MCF 10A (cell line): ENCODE measurements around the gene MAP6. TPM values are rescaled to one million over a fixed set of nuclear protein-coding genes. Genes with fewer than 3 reads are reported as not detected.

Experiments used
- BruUV-seq: library from RNA; stranded (reverse); fragments of 400-500 nt; replicated peaks from 2 replicates; lab custom pipeline; 2021; lab: Mats Ljungman, UMichigan
- CTCF ChIA-PET: fragments of 300-600 bp; sonication (Branson Sonifier 250); formaldehyde crosslinking; extraction: SDS; loops from one replicate; lab custom pipeline; 2021; ENCODE audit warnings: antibody characterized with exemption, inconsistent platforms; lab: Yijun Ruan, JAX
- POLR2A ChIA-PET: fragments of 300-600, 350-650 bp; sonication (Branson Sonifier 250); formaldehyde crosslinking; extraction: SDS; loops from one replicate; lab custom pipeline; 2020; ENCODE audit warnings: antibody characterized with exemption, inconsistent platforms; lab: Yijun Ruan, JAX
- DNase-seq: peaks from one replicate; pipeline ENCODE4 v3.0.0-alpha.2; 2018; ENCODE audit not compliant: unreplicated experiment
- H3K27ac Mint-ChIP-seq: one replicate; pipeline ENCODE4 v1.8.0; 2022; ENCODE audit warnings: mild to moderate bottlenecking, low read depth, mixed read lengths; ENCODE audit not compliant: unreplicated experiment
- H3K27me3 Mint-ChIP-seq: one replicate; pipeline ENCODE4 v1.8.0; 2022; ENCODE audit warnings: mixed read lengths; ENCODE audit not compliant: insufficient read depth, unreplicated experiment
- H3K36me3 Mint-ChIP-seq: one replicate; pipeline ENCODE4 v1.8.0; 2022; ENCODE audit warnings: mild to moderate bottlenecking, moderate library complexity, mixed read lengths; ENCODE audit not compliant: insufficient read depth, unreplicated experiment
- H3K4me1 Mint-ChIP-seq: one replicate; pipeline ENCODE4 v1.8.0; 2022; ENCODE audit warnings: mixed read lengths; ENCODE audit not compliant: insufficient read depth, unreplicated experiment
- H3K4me3 Mint-ChIP-seq: one replicate; pipeline ENCODE4 v1.8.0; 2022; ENCODE audit warnings: mild to moderate bottlenecking, moderate library complexity, mixed read lengths; ENCODE audit not compliant: unreplicated experiment
- H3K9me3 Mint-ChIP-seq: one replicate; pipeline ENCODE4 v1.8.0; 2022; ENCODE audit warnings: mixed read lengths; ENCODE audit not compliant: unreplicated experiment
- CTCF ChIP-seq: fragments of 200-600 bp; IDR thresholded peaks from one replicate; pipeline ENCODE4 v1.8.0; 2022; ENCODE audit warnings: antibody characterized with exemption, mild to moderate bottlenecking; ENCODE audit not compliant: unreplicated experiment
- intact Hi-C: fragments of 100-400 bp; cut with micrococcal nuclease; formaldehyde crosslinking; loops from 2 replicates; pipeline ENCODE4 v1.14.1; 2022
- total RNA-seq: library from RNA; stranded (reverse); gene quantifications from 2 replicates; pipeline ENCODE4 v1.2.3, GENCODE V29; 2022

MAP6 gene
- total RNA-seq, 1 experiment from 2014 or later, result not detected

GRCh38 chr11:75571625-75572024 is 97.2 kb downstream of the MAP6 start:
- peaks cover 5% of the 10 kb centered on the region for H3K4me1 Mint-ChIP-seq
- H3K27me3 Mint-ChIP-seq, result no peaks in the 10 kb centered on the region
- peaks cover 46% of the 10 kb centered on the region for H3K36me3 Mint-ChIP-seq
- H3K4me3 Mint-ChIP-seq, result no peak overlapping the region
- H3K9me3 Mint-ChIP-seq, result no peaks in the 10 kb centered on the region
- H3K27ac Mint-ChIP-seq, result no peak overlapping the region
- no peak for DNase-seq
- intact Hi-C loops, result no loop called here
- TF ChIP-seq CTCF, result no peak
- CTCF ChIA-PET, result no interaction called here
- POLR2A ChIA-PET, result interaction anchor here (1.2 kb wide), 1 partner anchor 9 kb away, joined by 5 read pairs; no protein-coding TSS in a partner anchor
- BruUV-seq, result no TSS peak

- CTCF ChIA-PET, result interaction anchor here (0.5 to 0.7 kb wide), 3 partner anchors 22 to 126 kb away, joined by 3 to 4 read pairs (median 3); no protein-coding TSS in a partner anchor
- no peak for TF ChIP-seq CTCF
- intact Hi-C loops, result no loop called here
- H3K9me3 Mint-ChIP-seq, result no peaks in the 10 kb centered on the region
- no peaks in the 10 kb centered on the region for H3K27me3 Mint-ChIP-seq
- H3K27ac Mint-ChIP-seq, result no peak overlapping the region
- no peak for DNase-seq
- H3K4me3 Mint-ChIP-seq, result no peak overlapping the region
- H3K4me1 Mint-ChIP-seq, result peaks cover 2% of the 10 kb centered on the region
- BruUV-seq, result no TSS peak
- peaks cover 51% of the 10 kb centered on the region for H3K36me3 Mint-ChIP-seq
- POLR2A ChIA-PET, result interaction anchor here (0.7 to 1.2 kb wide), 3 partner anchors 8 to 172 kb away, joined by 3 to 5 read pairs (median 3); no protein-coding TSS in a partner anchor
Measured at GRCh38 chr11:75570559-75571139, 98.2 kb downstream of the MAP6 start.

GRCh38 chr11:75568616-75569219 is 100.1 kb downstream of the MAP6 start:
- no TSS peak for BruUV-seq
- Mint-ChIP-seq H3K27me3 (no peaks in the 10 kb centered on the region), H3K9me3 (no peaks in the 10 kb centered on the region), H3K4me3 (no peak overlapping the region), H3K36me3 (peaks cover 54% of the 10 kb centered on the region), H3K4me1 (peaks cover 17% of the 10 kb centered on the region), H3K27ac (no peak overlapping the region)
- intact Hi-C loops, result no loop called here
- no peak for TF ChIP-seq CTCF
- no peak for DNase-seq
- ChIA-PET POLR2A (no interaction called here), CTCF (interaction anchor here (0.5 to 1.9 kb wide), 5 partner anchors 8 to 374 kb away, joined by 3 to 12 read pairs (median 3); no protein-coding TSS in a partner anchor)

- Mint-ChIP-seq H3K9me3 (no peaks in the 10 kb centered on the region), H3K27me3 (no peaks in the 10 kb centered on the region), H3K4me3 (no peak overlapping the region), H3K36me3 (peaks cover 54% of the 10 kb centered on the region), H3K4me1 (peaks cover 21% of the 10 kb centered on the region), H3K27ac (no peak overlapping the region)
- BruUV-seq, result no TSS peak
- no peak for DNase-seq
- no peak for TF ChIP-seq CTCF
- POLR2A ChIA-PET, result no interaction called here
- CTCF ChIA-PET, result interaction anchor here (1.6 to 1.9 kb wide), 2 partner anchors 9 to 10 kb away, joined by 5 to 12 read pairs; no protein-coding TSS in a partner anchor
- intact Hi-C loops, result no loop called here
Measured at GRCh38 chr11:75567971-75568370, 100.9 kb downstream of the MAP6 start.
